HUDEP-2 (cell line): ENCODE data around the gene MAP3K13.

Experiments
- DNase-seq, 76 experiments: peaks; one replicate each; lab custom pipeline; 2025; ENCODE audit not compliant: unreplicated experiment in 76 of 76; lab: John Stamatoyannopoulos, UW

The MAP3K13 gene, protein sequence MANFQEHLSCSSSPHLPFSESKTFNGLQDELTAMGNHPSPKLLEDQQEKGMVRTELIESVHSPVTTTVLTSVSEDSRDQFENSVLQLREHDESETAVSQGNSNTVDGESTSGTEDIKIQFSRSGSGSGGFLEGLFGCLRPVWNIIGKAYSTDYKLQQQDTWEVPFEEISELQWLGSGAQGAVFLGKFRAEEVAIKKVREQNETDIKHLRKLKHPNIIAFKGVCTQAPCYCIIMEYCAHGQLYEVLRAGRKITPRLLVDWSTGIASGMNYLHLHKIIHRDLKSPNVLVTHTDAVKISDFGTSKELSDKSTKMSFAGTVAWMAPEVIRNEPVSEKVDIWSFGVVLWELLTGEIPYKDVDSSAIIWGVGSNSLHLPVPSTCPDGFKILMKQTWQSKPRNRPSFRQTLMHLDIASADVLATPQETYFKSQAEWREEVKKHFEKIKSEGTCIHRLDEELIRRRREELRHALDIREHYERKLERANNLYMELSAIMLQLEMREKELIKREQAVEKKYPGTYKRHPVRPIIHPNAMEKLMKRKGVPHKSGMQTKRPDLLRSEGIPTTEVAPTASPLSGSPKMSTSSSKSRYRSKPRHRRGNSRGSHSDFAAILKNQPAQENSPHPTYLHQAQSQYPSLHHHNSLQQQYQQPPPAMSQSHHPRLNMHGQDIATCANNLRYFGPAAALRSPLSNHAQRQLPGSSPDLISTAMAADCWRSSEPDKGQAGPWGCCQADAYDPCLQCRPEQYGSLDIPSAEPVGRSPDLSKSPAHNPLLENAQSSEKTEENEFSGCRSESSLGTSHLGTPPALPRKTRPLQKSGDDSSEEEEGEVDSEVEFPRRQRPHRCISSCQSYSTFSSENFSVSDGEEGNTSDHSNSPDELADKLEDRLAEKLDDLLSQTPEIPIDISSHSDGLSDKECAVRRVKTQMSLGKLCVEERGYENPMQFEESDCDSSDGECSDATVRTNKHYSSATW

DNA sequence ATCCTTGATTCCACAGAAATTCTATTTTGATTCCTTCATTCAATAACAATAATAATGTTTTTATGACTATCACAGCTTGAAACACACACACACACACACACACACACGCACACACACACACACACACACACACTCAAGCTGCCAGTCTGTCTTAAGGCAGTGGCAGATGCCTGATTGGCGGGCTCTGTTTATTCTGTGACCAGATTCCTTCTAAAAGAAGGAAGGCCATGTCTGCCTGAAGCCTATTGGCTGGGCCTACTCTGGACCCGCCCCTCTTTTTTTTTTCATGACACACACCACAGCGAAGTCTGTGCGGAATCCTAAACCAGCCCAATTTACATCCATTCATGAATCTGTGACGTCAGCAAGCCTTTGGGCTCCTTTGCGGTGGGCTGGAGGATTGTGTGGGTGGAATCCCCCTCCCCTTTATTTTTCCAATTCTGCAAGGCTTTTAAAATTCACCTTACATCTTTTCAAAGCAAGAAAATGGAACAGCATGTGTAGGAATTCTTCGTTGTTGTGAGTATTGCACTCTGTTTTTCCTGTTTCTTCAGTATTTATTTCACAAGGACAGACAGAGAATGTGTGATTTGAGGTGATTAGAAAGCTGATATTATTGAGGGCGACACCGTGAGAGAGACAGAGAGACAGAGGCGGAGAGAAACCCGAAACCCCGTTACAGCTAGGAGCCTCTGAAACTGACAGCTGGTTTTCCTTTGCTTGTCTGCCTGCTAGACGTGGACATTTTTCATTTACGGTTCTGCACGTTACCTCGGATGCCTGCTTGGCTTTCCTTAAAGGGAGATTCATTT is at the start of gene MAP3K13:
Gene MAP3K13 (plus strand): TSS at position 287 of the 812 bp plus-strand sequence. CDS start 65,446 bp downstream, outside the sequence.
- DNase-seq = peak in 25 of 76 experiments; percentile 1 to 40 (median 13)

GRCh38 chr3:185313693-185314246 is 49.2 kb upstream of the MAP3K13 start:
- DNase-seq = no peak

GRCh38 chr3:185316740-185317412 is 46.1 kb upstream of the MAP3K13 start:
- DNase-seq = no peak

- no peak for DNase-seq
Observed at GRCh38 chr3:185317674-185318073, 45.3 kb upstream of the MAP3K13 start.

GRCh38 chr3:185318141-185318540 is 44.8 kb upstream of the MAP3K13 start:
- no peak for DNase-seq

DNA sequence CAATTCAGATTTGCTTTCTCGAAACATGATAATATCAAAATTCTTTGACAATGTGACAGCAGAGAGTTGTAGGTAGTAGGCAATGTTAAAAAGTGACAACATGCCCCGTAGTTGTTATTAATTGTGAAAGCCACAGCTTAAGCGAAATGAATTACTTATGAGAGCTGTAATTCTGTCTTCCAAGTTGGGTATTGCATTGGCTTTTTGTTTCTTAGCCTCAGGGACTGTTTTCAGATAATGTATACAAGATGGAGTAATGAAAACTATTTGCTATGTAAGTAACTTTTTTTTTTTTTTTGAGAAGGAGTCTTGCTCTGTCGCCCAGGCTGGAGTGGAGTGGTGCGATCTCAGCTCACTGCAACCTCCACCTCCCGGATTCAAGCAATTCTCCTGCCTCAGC is 43.1 kb upstream of the MAP3K13 start:
- DNase-seq = no peak

- DNase-seq = no peak
Observed at GRCh38 chr3:185320949-185321348, 42.0 kb upstream of the MAP3K13 start.

GRCh38 chr3:185322101-185322719 is 40.7 kb upstream of the MAP3K13 start:
- no peak for DNase-seq

DNA sequence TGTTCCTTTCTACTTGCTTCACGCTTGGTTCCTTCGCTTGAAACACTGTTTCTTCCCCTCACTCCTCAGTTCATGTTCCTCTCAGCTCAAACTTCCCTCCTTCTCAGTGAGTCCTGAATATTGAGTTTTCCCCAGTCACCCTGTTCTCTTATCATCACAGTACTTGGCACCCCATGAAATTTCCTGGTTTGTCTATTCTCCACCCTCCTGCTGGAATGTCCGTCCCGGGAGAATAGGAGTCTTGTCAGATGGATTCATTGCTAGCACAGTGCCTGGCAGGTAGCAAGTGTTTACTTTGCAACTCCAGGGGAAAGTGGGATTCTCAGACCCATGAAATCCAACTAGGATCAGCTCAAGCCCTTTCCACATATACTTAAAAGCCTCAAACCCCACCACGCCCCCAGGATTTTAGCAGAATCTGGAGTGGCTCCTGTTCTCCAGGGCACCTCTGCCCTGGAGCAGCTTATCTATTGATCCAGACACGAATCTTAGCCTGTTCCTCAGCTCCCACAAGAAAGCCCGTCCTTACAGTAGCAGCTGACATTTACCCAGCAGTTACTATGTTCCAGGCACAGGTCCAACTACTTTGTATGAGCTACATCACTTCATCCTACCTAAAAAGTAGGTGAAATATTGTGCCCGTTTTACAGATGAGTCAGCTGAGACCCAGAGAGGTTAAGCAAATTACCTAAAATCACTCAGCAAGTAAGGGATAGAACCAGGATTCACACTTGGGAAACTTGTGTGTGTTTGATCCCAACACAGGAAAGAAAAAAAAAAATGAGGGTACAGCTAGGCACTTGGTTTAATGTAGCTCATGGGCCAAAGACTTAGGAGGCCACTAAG is 36.8 kb upstream of the MAP3K13 start:
- DNase-seq = peak in 4 of 76 experiments; percentile 7 to 27 (median 16)

GRCh38 chr3:185327062-185327461 is 35.9 kb upstream of the MAP3K13 start:
- no peak for DNase-seq

- DNase-seq = peak in 9 of 76 experiments; percentile 2 to 29 (median 6)
Observed at GRCh38 chr3:185328324-185329004, 34.5 kb upstream of the MAP3K13 start.

GRCh38 chr3:185330238-185330637 is 32.7 kb upstream of the MAP3K13 start:
- no peak for DNase-seq

DNA sequence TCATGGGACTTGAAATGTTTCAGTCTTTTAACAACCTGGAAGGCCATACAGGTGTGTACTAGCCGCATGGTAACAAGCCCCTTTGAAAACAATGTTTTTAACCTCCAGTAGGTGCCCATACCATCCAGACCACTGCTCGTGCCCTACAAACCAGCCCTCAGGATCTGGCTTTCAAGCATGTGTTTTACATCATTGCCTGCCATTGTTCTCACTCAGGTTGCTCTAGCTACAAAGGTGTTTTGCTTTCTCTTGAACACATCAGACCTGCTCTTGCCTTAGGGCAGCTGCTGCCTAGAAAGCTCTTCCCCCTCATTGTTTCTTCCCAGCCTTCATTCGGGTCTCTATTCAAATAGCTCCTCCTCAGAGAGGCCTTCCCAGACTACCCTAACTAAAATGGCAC is 32.3 kb upstream of the MAP3K13 start:
- DNase-seq = no peak

GRCh38 chr3:185332026-185332735 is 30.8 kb upstream of the MAP3K13 start:
- no peak for DNase-seq

GRCh38 chr3:185335799-185336198 is 27.1 kb upstream of the MAP3K13 start:
- no peak for DNase-seq

- no peak for DNase-seq
Observed at GRCh38 chr3:185337231-185337816, 25.6 kb upstream of the MAP3K13 start.

DNA sequence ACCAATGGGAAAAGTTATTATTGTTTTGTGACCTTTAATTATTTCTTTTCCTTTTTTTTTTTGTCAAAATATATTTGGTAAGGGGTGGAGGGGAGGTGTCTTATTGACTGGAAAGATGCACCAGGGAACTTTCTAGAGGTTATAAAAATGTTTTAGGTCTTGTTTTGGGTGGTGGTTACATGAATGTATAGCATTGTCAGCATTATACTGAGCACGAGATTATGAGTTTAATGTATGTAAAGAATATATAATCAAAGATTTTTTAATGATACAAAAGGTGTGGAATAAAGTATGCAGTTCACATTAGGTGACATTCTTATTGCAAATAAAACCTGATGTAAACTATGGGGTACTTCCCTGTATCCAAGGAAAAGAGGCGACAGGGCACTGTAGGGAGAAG is 23.0 kb upstream of the MAP3K13 start:
- no peak for DNase-seq
